Right hindlimb (tissue), 1 donor: Measurements from ENCODE around the gene SERPINA9.
A peak's percentile ranks its signal among the peaks of the same experiment; 100 is the strongest.
"Not testable (repeated sequence)": the region's sequence is repeated elsewhere in the genome, so short reads cannot be mapped to it uniquely, and the experiment has no call there.

Experiments
- DNase-seq: peaks from one replicate; pipeline ENCODE4 v3.0.0-alpha.2; 2018

Gene SERPINA9

GRCh38 chr14:94485944-94486841 lies 10.2 kb upstream of the SERPINA9 start:
- DNase-seq = peak; percentile 69

- no peak for DNase-seq
These were observed 8.5 kb upstream of the SERPINA9 start for GRCh38 chr14:94484481-94484880.

- no peak for DNase-seq
These were observed 7.8 kb upstream of the SERPINA9 start for GRCh38 chr14:94483729-94484275.

- DNase-seq = no peak
These were observed 7.1 kb upstream of the SERPINA9 start for GRCh38 chr14:94483071-94483451.

- DNase-seq = not testable (repeated sequence)
These were observed 6.4 kb upstream of the SERPINA9 start for GRCh38 chr14:94482132-94483070.

GRCh38 chr14:94481468-94482131 lies 5.6 kb upstream of the SERPINA9 start:
- DNase-seq = no peak

GRCh38 chr14:94480809-94481208 lies 4.8 kb upstream of the SERPINA9 start:
- DNase-seq = no peak

- DNase-seq = no peak
These were observed 2.4 kb upstream of the SERPINA9 start for GRCh38 chr14:94478420-94478819.

- DNase-seq = no peak
These were observed 1.4 kb downstream of the SERPINA9 start for GRCh38 chr14:94474581-94475031.

GRCh38 chr14:94473666-94474410 lies 2.2 kb downstream of the SERPINA9 start:
- no peak for DNase-seq

- no peak for DNase-seq
These were observed 3.2 kb downstream of the SERPINA9 start for GRCh38 chr14:94472842-94473241.

GRCh38 chr14:94471045-94471444 lies 5.0 kb downstream of the SERPINA9 start:
- no peak for DNase-seq

- DNase-seq = no peak
These were observed 5.7 kb downstream of the SERPINA9 start for GRCh38 chr14:94470311-94470710.

GRCh38 chr14:94469261-94469660 lies 6.7 kb downstream of the SERPINA9 start:
- no peak for DNase-seq

- no peak for DNase-seq
These were observed 8.1 kb downstream of the SERPINA9 start for GRCh38 chr14:94467728-94468520.

GRCh38 chr14:94466706-94467370 lies 9.2 kb downstream of the SERPINA9 start:
- no peak for DNase-seq

GRCh38 chr14:94465042-94465441 lies 11.0 kb downstream of the SERPINA9 start:
- no peak for DNase-seq

- DNase-seq = no peak
These were observed 11.7 kb downstream of the SERPINA9 start for GRCh38 chr14:94464290-94464689.

GRCh38 chr14:94462763-94463572 lies 13.0 kb downstream of the SERPINA9 start:
- no peak for DNase-seq

GRCh38 chr14:94462219-94462551 lies 13.8 kb downstream of the SERPINA9 start:
- DNase-seq = no peak
